PFSK-1 (cell line): ENCODE measurements around the gene MET.

Experiments used
- POLR2AphosphoS5 ChIP-seq: IDR thresholded peaks from 2 replicates; pipeline ENCODE4 v1.6.1; 2012; ENCODE audit warnings: low read depth, mild to moderate bottlenecking, control low read depth, low read length, moderate library complexity
- TAF1 ChIP-seq: IDR thresholded peaks from 2 replicates; pipeline ENCODE4 v1.6.1; 2012; ENCODE audit warnings: low read length, control low read depth, borderline replicate concordance; ENCODE audit not compliant: insufficient read depth

DNA sequence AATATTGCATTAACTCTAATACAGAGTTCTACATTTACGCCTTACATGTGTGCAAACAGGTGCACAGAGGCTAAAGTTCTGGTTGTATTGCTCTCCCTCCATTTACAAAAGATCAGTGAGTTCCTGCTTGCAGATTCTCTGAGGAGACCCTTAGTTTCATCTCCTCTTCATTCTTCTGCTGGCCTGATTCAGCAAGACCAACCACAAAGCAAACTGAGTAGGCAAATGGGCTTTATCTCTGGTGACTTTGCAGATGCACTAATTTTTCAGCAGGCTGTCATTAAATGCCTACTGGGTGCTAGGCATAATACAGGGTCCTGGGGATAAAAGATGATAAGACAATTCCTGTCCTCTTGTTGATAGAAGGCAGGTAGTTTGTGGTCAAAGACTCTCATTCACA is 56.4 kb downstream of the MET start:
- TF ChIP-seq POLR2AphosphoS5: no peak
- TF ChIP-seq TAF1: no peak
